Measurements from ENCODE around the gene PNMA8A.
"Not testable (repeated sequence)": the region's sequence is repeated elsewhere in the genome, so short reads cannot be mapped to it uniquely, and the experiment has no call there.

Gene PNMA8A

GRCh38 chr19:46466536-46467196 is 4.7 kb downstream of the PNMA8A start:
- no peak for DNase-seq (ENCODE audit: low spot score)

DNA sequence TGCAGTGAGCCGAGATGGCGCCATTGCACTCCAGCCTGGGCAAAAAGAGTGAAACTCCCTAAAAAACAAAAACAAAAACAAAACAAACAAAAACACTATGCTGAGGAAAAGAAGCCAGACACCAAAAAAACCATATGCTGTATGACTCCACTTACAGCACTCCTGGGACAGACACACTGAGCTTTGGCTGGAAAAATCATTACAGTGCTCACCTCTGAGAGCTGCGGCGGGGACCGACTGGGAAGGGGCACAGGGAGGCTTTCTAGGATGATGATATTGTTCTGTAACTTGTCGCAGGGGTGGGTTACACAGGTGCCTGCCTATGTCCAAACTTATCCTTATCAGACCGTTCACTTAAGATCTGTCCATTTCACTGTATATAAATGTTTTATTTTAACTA is 7.8 kb downstream of the PNMA8A start:
- DNase-seq (ENCODE audit: low spot score), result no peak

GRCh38 chr19:46461537-46461936 is 9.8 kb downstream of the PNMA8A start:
- no peak for DNase-seq (ENCODE audit: low spot score)

DNA sequence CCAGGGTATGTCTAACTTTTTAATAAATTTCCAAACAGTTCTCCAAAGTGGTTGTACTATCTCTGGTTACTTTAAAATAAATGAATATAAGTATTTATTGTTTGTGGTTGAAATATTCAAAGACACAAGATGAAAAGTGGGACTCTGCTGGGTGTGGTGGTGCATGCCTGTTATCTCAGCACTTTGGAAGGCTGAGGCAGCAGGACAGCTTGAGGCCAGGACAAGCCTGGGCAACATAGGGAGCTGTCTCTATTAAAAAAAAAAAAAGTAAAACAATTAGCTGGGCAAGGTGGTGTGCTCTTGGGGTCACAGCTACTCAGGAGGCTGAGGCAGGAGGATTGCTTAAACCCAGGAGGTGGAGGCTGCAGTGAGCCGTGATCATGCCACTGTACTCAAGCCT is 10.4 kb downstream of the PNMA8A start:
- DNase-seq (ENCODE audit: low spot score), result no peak

GRCh38 chr19:46460055-46460454 is 11.3 kb downstream of the PNMA8A start:
- DNase-seq (ENCODE audit: low spot score), result no peak

DNA sequence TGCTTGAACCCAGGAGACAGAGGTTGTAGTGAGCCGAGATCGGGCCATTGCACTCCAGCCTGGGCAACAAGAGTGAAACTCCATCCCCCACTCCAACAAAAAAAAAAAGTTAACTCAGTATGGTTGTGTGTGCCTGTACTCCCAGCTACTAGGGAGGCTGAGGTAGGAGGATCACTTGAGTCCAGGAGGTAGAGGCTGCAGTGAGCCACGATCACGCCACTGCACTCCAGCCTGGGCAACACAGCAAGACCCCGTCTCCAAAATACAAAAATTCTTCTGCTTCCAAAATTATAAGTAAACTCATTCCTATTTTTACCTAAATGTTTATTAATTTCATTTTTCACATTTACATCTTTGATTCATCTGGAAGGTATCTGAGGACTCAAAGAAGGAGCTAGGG is 14.4 kb downstream of the PNMA8A start:
- DNase-seq (ENCODE audit: low spot score), result no peak

DNA sequence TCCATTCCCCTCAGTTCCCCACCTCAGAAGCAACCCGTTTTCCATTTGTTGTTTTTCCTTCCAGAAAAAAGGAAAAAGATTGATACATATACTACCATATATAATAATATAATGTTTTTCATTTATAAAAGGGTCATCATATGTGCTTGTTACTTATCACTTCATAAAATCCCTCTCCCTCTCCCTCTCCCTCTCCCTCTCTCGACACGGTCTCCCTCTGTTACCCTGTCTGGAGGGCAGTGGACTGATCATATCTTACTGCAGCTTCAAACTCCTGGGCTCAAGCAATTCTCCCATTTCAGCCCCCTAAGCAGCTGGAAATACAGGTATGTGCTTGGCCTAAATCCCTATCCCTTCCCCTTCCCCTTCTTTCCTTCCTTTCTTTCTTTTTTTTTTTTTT is 17.1 kb downstream of the PNMA8A start:
- no peak for DNase-seq (ENCODE audit: low spot score)

DNA sequence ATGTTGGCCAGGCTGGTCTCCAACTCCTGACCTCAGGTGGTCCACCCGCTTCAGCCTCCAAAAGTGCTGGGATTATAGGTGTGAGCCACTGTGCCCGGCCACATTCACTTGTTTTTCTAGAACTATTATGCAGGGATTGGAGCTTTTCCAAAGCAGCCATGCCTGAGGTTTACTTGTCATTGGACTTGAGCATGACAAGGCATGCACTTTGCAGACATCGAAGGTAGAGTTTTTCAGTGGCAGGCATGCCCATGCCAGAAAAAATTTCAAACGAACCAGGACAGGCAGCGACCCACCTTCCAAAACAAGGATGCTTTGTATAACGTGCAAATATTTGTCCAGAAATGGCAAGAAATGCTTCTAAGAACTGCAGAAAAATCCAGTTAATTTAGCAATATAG is 17.7 kb downstream of the PNMA8A start:
- no peak for DNase-seq (ENCODE audit: low spot score)

DNA sequence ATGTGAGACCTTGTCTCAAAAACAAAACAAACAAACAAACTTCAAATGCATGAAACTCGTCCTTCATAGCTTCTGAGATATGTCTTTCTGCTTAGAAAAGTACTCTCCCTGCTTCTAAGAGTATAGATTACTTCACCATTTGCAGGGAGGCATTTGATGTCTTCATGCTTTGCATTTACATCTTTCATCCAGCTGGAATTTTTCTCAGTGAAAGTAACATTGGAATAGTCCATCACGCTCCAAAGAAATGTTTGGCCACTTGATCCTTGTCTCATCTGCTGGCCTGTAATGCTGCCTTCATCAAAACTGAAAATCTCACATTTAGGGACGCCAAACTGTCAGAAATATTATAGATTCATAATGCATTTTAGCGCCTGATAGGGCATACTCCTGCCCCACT is 19.2 kb downstream of the PNMA8A start:
- DNase-seq (ENCODE audit: low spot score), result no peak

DNA sequence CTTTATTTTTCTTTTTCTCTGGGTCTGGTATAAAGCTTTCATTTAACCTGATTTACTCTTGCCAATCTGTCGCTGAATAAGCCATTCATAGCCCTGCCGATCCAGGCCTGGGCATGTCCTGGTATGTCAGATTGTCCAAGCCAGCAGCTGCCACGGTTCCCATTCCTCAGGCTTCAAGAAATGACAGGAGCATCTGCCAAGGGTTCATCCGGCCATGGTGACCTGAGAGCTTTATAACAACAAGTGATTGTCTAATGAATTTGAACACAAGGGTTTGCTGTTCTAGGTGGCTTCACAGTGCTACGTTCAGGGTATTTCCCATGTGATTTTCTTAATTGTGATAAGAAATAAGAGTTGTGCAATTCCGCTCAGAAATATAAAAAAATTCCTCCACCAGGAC is 20.0 kb downstream of the PNMA8A start:
- no peak for DNase-seq (ENCODE audit: low spot score)

DNA sequence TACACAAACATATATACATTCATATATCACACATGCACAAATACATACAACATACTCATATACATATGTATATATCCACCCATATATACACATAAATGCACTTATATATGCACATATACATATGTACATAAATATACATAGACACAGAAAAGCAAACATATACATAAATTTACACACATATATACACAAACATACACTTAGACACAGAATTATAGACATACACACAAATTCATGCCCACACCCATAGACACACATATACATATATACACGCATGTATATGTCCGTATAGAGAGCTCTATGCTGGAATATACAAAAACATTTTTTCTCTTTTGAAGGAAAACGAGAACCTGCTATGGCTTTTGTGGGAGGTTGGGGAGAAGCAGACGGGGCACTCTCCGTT is 20.6 kb downstream of the PNMA8A start:
- no peak for DNase-seq (ENCODE audit: low spot score)

GRCh38 chr19:46449228-46449627 is 22.1 kb downstream of the PNMA8A start:
- DNase-seq (ENCODE audit: low spot score), result no peak

- no peak for DNase-seq (ENCODE audit: low spot score)
Observed at GRCh38 chr19:46448601-46449000, 22.8 kb downstream of the PNMA8A start.

GRCh38 chr19:46447824-46448223 is 23.5 kb downstream of the PNMA8A start:
- no peak for DNase-seq (ENCODE audit: low spot score)

- no peak for DNase-seq (ENCODE audit: low spot score)
Observed at GRCh38 chr19:46447006-46447405, 24.4 kb downstream of the PNMA8A start.

DNA sequence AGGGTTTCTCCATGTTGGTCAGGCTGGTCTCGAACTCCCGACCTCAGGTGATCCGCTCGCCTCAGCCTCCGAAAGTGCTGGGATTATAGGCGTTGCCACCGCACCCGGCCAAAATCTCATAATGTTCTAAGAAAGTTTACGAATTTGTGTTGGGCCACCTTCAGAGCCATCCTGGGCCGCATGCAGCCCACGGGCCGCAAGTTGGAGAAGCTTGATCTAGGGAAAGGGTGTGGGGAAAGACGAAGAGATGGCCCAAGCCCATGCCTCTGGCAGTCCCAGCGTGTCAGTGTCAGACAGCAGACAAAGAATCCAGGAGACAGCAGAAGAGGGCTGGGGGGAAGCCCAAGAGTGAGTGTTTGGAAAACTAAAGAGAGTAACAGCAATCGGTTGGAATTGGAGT is 25.3 kb downstream of the PNMA8A start:
- no peak for DNase-seq (ENCODE audit: low spot score)

DNA sequence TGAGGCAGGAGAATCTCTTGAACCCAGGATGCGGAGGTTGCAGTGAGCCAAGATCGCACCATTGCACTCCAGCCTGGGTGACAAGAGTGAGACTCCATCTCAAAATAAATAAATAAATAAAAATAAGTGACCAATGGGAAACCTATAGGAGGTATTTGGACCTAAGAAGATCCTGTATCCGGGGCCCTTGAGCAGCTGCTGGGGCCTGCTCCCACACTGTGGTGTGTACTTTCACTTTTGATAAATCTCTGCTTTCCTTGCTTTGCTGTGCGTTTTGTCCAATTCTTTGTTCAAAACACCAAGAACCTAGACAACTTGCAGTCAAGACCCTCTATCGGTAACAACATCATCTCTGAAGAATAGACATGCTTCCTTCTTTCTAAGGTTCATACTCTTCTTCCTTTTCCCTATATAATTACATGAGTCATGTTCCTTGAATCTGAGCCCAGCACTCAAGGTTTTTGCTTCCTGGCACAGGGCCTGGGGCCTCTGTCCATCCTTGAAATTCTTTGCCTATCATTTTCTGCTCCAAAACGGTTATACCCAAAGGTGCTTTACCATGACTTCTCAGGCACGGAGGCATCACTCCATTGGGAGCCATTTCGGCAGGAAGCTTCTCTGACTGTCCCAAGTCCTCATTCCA is 28.4 kb downstream of the PNMA8A start:
- no peak for DNase-seq (ENCODE audit: low spot score)

DNA sequence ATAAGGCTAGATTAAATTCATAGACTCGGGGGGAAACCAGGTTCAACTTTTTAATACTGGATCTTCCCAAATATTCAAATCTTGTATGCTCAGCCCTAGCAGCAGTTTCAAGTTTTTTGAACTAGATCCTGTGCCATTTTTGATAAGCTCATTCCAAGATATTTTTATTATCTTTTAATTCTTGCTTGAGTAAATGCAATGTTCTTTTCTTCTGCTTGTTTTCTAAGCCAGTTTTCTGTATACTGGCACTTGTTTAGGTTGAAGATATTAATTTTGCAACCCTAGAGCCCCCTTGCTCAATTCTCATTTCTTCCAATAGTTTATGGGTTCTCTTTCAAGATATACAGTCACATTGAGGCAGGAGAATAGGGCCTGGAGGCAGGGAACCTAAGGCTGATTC is 29.5 kb downstream of the PNMA8A start:
- DNase-seq (ENCODE audit: low spot score), result no peak

DNA sequence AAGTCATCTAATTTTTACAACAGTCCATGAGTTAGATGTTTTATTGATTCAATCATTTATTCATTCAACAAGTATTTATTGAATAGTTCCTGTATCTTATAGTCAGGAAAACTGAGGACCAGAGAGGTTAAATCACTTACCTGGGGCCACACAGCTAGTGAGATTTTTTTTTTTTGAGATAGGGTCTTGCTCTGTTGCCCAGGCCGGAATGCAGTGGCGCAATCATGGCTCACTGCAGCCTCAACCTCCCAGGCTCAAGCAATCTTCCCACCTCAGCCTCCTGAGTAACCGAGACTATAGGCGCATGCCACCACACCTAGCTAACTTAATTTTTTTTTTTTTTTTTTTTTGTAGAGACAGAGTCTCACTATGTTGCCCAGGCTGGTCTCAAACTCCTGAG is 35.7 kb downstream of the PNMA8A start:
- DNase-seq (ENCODE audit: low spot score), result not testable (repeated sequence)

GRCh38 chr19:46435009-46435408 is 36.4 kb downstream of the PNMA8A start:
- peak; percentile 90 for DNase-seq (ENCODE audit: low spot score)

- not testable (repeated sequence) for DNase-seq (ENCODE audit: low spot score)
Observed at GRCh38 chr19:46433470-46433869, 37.9 kb downstream of the PNMA8A start.

DNA sequence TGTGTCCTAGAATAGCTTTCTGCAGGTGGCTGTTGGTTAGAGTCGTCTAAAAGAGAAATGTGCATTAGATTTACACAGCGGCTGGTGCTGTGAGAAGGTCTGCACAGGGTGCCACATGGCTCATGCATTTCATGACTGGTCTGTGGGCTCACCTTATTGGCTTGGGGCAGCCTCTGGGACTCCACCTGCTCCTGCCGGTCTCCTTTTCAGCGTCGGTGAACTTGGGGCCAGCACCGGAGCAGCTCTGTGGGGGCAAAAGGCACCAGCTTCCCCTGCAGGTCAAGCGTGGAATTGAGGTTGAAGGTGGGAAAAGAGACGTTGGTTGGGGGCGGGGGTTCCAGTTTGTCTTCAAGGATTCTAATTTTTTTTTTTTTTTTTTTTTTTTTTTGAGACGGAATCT is 39.5 kb downstream of the PNMA8A start:
- DNase-seq (ENCODE audit: low spot score), result no peak

DNA sequence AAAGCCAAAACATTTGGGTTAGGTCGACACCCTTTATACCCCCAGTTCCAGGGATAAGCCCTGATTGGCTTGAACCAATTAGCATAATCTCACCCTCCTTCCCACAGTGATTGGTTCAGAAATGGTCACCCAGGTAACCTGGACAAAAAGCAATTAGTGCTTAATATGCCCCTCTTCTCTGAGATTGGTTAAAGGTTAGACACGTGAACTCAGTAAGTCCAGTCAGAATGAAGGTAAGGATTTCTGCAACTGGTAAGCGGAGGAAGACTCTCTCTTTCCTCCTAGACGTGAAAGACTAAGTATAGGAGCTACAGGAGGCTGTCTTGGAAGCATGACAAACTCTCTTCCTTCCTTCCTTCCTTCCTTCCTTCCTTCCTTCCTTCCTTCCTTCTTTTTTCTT is 41.4 kb downstream of the PNMA8A start:
- DNase-seq (ENCODE audit: low spot score), result no peak

All from putamen (tissue), 1 donor.